Astrocyte (in vitro differentiated cells and primary cell): Measurements from ENCODE around the gene KRTAP5-6. TPM values are rescaled to one million over a fixed set of nuclear protein-coding genes. Genes with fewer than 3 reads are reported as not detected.
"Not testable (repeated sequence)": the region's sequence is repeated elsewhere in the genome, so short reads cannot be mapped to it uniquely, and the experiment has no call there.

ENCODE experiments used
- DNase-seq: peaks from one replicate; pipeline ENCODE4 v3.0.0-alpha.2; 2010; ENCODE audit warnings: low read depth
- FAIRE-seq: peaks from 2 replicates; lab custom pipeline; 2011; peaks lifted over from hg19 to GRCh38; lab: Jason Lieb, UNC
- H2AFZ ChIP-seq: 2 replicates; pipeline ENCODE4 v1.6.0; 2012; ENCODE audit warnings: low read depth, low read length, inconsistent platforms
- H3K27ac ChIP-seq: 2 replicates; pipeline ENCODE4 v1.5.1; 2011; ENCODE audit warnings: low read depth, low read length, inconsistent platforms
- H3K27me3 ChIP-seq: 2 replicates; pipeline ENCODE4 v1.6.0; 2011; ENCODE audit warnings: low read length, inconsistent platforms; ENCODE audit not compliant: insufficient read depth
- H3K36me3 ChIP-seq: 2 replicates; pipeline ENCODE4 v1.5.1; 2011; ENCODE audit warnings: low read length, inconsistent platforms; ENCODE audit not compliant: insufficient read depth
- H3K4me1 ChIP-seq: 2 replicates; pipeline ENCODE4 v1.5.1; 2011; ENCODE audit warnings: low read length, inconsistent platforms; ENCODE audit not compliant: insufficient read depth
- H3K4me2 ChIP-seq: 2 replicates; pipeline ENCODE4 v1.6.0; 2012; ENCODE audit warnings: low read length, inconsistent platforms
- H3K4me3 ChIP-seq: 2 replicates; pipeline ENCODE4 v1.5.1; 2011; ENCODE audit warnings: low read depth, mild to moderate bottlenecking, low read length, inconsistent platforms; ENCODE audit not compliant: insufficient read depth
- H3K79me2 ChIP-seq: 2 replicates; pipeline ENCODE4 v1.6.0; 2012; ENCODE audit warnings: mild to moderate bottlenecking, low read length, inconsistent platforms; ENCODE audit not compliant: insufficient read depth
- H3K9ac ChIP-seq: 2 replicates; pipeline ENCODE4 v1.6.0; 2012; ENCODE audit warnings: mild to moderate bottlenecking, low read length, inconsistent platforms
- H3K9me3 ChIP-seq: 2 replicates; pipeline ENCODE4 v1.5.1; 2012; ENCODE audit warnings: low read depth, mild to moderate bottlenecking, low read length, inconsistent platforms; ENCODE audit not compliant: insufficient read depth
- H4K20me1 ChIP-seq: 2 replicates; pipeline ENCODE4 v1.6.0; 2012; ENCODE audit warnings: low read length, inconsistent platforms; ENCODE audit not compliant: insufficient read depth
- H3K27ac Mint-ChIP-seq: one replicate; pipeline ENCODE4 v1.8.0; 2021; ENCODE audit warnings: mild to moderate bottlenecking, mixed read lengths; ENCODE audit not compliant: unreplicated experiment
- H3K27me3 Mint-ChIP-seq: one replicate; pipeline ENCODE4 v1.8.0; 2021; ENCODE audit warnings: low read depth, mixed read lengths; ENCODE audit not compliant: unreplicated experiment
- H3K36me3 Mint-ChIP-seq: one replicate; pipeline ENCODE4 v1.8.0; 2021; ENCODE audit warnings: low read depth, mixed read lengths; ENCODE audit not compliant: unreplicated experiment
- H3K4me1 Mint-ChIP-seq: one replicate; pipeline ENCODE4 v1.8.0; 2021; ENCODE audit warnings: low read depth, mixed read lengths; ENCODE audit not compliant: unreplicated experiment
- H3K4me3 Mint-ChIP-seq: one replicate; pipeline ENCODE4 v1.8.0; 2021; ENCODE audit warnings: mild to moderate bottlenecking, moderate library complexity, mixed read lengths; ENCODE audit not compliant: unreplicated experiment
- H3K9me3 Mint-ChIP-seq: one replicate; pipeline ENCODE4 v1.8.0; 2021; ENCODE audit warnings: mild to moderate bottlenecking, mixed read lengths; ENCODE audit not compliant: unreplicated experiment
- CTCF ChIP-seq: IDR thresholded peaks from 2 replicates; pipeline ENCODE4 v1.5.1; 2011; ENCODE audit warnings: low read depth, mild to moderate bottlenecking, inconsistent platforms, low read length, moderate library complexity; ENCODE audit not compliant: insufficient read depth
- EZH2 ChIP-seq: IDR thresholded peaks from 2 replicates; pipeline ENCODE4 v1.6.1; 2012; ENCODE audit warnings: mild to moderate bottlenecking, low read length, inconsistent platforms; ENCODE audit not compliant: insufficient read depth
- total RNA-seq: library from RNA; stranded (reverse); gene quantifications from 2 replicates; pipeline ENCODE4 v1.2.1, GENCODE V29; 2021

The KRTAP5-6 gene
- total RNA-seq, 1 donor from 2014 or later, result not detected

- H3K9ac ChIP-seq, result no peak overlapping the region
- no peak overlapping the region for H3K4me3 Mint-ChIP-seq
- no peak overlapping the region for H3K4me2 ChIP-seq
- TF ChIP-seq CTCF (no peak), EZH2 (no peak)
- FAIRE-seq (no peak), DNase-seq (no peak)
- H3K9me3 ChIP-seq, result peaks cover 4% of the 10 kb centered on the region
- H3K4me1 Mint-ChIP-seq, result no peaks in the 10 kb centered on the region
- no peaks in the 10 kb centered on the region for H3K79me2 ChIP-seq
- H3K9me3 Mint-ChIP-seq, result no peaks in the 10 kb centered on the region
- H3K27ac Mint-ChIP-seq, result no peak overlapping the region
- no peak overlapping the region for H3K4me3 ChIP-seq
- H3K27me3 Mint-ChIP-seq, result peaks cover 24% of the 10 kb centered on the region
- H3K27ac ChIP-seq, result no peak overlapping the region
- no peak overlapping the region for H2AFZ ChIP-seq
- H3K36me3 ChIP-seq, result no peaks in the 10 kb centered on the region
- H3K27me3 ChIP-seq, result peaks cover 29% of the 10 kb centered on the region
- H4K20me1 ChIP-seq, result no peaks in the 10 kb centered on the region
- H3K4me1 ChIP-seq, result no peaks in the 10 kb centered on the region
- no peaks in the 10 kb centered on the region for H3K36me3 Mint-ChIP-seq
Observed at GRCh38 chr11:1679881-1680280, 17.1 kb upstream of the KRTAP5-6 start.

GRCh38 chr11:1682225-1682905 is 14.6 kb upstream of the KRTAP5-6 start:
- Mint-ChIP-seq H3K27ac (no peak overlapping the region), H3K4me3 (no peak overlapping the region), H3K9me3 (no peaks in the 10 kb centered on the region), H3K27me3 (peaks cover 17% of the 10 kb centered on the region), H3K36me3 (no peaks in the 10 kb centered on the region), H3K4me1 (no peaks in the 10 kb centered on the region)
- no peak overlapping the region for H2AFZ ChIP-seq
- TF ChIP-seq EZH2 (no peak), CTCF (no peak)
- no peak overlapping the region for H3K4me3 ChIP-seq
- no peak overlapping the region for H3K27ac ChIP-seq
- H3K27me3 ChIP-seq, result peaks cover 9% of the 10 kb centered on the region
- H4K20me1 ChIP-seq, result no peaks in the 10 kb centered on the region
- DNase-seq, result no peak
- no peak overlapping the region for H3K4me2 ChIP-seq
- H3K4me1 ChIP-seq, result no peaks in the 10 kb centered on the region
- H3K79me2 ChIP-seq, result no peaks in the 10 kb centered on the region
- no peak overlapping the region for H3K9ac ChIP-seq
- no peaks in the 10 kb centered on the region for H3K36me3 ChIP-seq
- peaks cover 4% of the 10 kb centered on the region for H3K9me3 ChIP-seq
- no peak for FAIRE-seq

DNA sequence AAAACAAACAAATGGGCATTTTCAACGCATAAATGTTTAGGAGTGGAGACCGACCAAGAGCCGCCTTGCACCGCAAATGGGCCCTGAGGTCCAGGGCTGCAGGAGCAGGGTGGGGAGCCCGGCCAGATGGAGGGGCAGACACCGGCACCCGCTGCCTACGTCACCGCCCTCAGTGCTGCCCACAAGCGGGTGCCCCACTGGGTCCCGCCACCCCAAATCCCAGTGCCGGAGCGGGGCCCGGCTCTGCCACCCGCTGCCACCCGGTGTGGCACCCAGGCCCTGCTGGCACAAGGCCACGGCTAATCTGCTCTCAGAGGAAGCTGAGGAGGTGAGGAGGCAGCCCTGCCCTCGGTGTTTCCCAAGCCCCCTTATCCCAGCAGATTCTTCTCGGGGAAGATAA is 13.8 kb upstream of the KRTAP5-6 start:
- peaks cover 19% of the 10 kb centered on the region for H3K27me3 Mint-ChIP-seq
- H3K4me3 ChIP-seq, H4K20me1 ChIP-seq, H3K4me1 Mint-ChIP-seq, FAIRE-seq, H2AFZ ChIP-seq, H3K9me3 Mint-ChIP-seq, H3K79me2 ChIP-seq, H3K4me3 Mint-ChIP-seq, H3K27ac ChIP-seq, H3K27ac Mint-ChIP-seq, H3K27me3 ChIP-seq, H3K9me3 ChIP-seq, H3K9ac ChIP-seq, DNase-seq, H3K36me3 ChIP-seq, H3K4me1 ChIP-seq, H3K36me3 Mint-ChIP-seq, H3K4me2 ChIP-seq: not testable (repeated sequence)

DNA sequence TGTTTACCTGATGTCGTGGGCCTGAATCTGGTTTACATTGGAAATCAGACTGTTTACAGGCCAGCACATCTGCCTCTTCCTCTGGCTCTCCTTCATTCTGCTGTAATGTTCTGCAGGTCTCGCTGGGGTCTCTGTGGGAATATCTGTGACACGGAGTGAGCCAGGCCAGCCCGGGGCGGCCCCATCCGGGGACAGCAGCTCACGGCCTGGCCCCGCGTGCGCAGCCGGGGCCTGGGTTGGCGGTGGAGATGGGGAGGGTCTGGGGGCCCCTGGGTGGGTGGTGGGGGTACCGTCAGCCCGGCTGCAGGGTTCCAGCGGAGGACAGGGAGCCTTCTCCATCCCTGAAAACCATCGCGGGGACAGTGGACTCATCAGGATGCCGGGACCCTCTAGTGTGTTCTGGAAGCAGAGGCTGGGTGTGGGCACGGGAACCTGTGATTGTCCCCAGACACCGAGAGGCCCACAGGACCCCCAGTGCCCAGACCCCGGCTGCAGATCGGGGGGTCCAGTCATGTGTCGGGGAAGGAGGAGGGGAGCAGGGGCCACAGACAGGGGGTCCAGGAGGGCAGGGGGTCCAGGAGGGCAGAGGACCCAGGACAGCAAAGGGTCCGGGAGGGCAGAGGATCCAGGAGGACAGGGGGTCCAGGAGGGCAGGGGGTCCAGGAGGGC is 13.0 kb upstream of the KRTAP5-6 start:
- not testable (repeated sequence) for H3K27ac Mint-ChIP-seq, H3K27me3 ChIP-seq, H3K9ac ChIP-seq, H4K20me1 ChIP-seq, H3K4me2 ChIP-seq, H3K79me2 ChIP-seq, H3K9me3 Mint-ChIP-seq, H3K9me3 ChIP-seq, H3K36me3 ChIP-seq, DNase-seq, H3K4me3 ChIP-seq, H3K4me3 Mint-ChIP-seq, FAIRE-seq, H3K4me1 Mint-ChIP-seq, H3K36me3 Mint-ChIP-seq, H2AFZ ChIP-seq, H3K27ac ChIP-seq, H3K4me1 ChIP-seq
- peaks cover 26% of the 10 kb centered on the region for H3K27me3 Mint-ChIP-seq
